Ectodermal cell (in vitro differentiated cells): ENCODE results near the gene FUBP3.
"Not testable (repeated sequence)": the region's sequence is repeated elsewhere in the genome, so short reads cannot be mapped to it uniquely, and the experiment has no call there.

Experiments
- H3K27ac ChIP-seq: 2 replicates; pipeline ENCODE4 v1.7.0; 2013; ENCODE audit warnings: mild to moderate bottlenecking, low read depth, low read length; ENCODE audit not compliant: insufficient read depth, poor library complexity, severe bottlenecking
- H3K27me3 ChIP-seq: 2 replicates; pipeline ENCODE4 v1.7.0; 2013; ENCODE audit warnings: mild to moderate bottlenecking, low read length; ENCODE audit not compliant: insufficient read depth, control insufficient read depth, poor library complexity, severe bottlenecking
- H3K36me3 ChIP-seq: one replicate; pipeline ENCODE4 v1.7.0; 2013; ENCODE audit warnings: low read length; ENCODE audit not compliant: control insufficient read depth, insufficient read depth
- H3K4me1 ChIP-seq: one replicate; pipeline ENCODE4 v1.7.0; 2013; ENCODE audit warnings: low read length; ENCODE audit not compliant: control insufficient read depth, insufficient read depth
- H3K4me3 ChIP-seq: 2 replicates; pipeline ENCODE4 v1.7.0; 2013; ENCODE audit warnings: low read depth, low read length, control low read depth; ENCODE audit not compliant: insufficient read depth
- H3K9me3 ChIP-seq: 2 replicates; pipeline ENCODE4 v1.7.0; 2013; ENCODE audit warnings: mild to moderate bottlenecking, low read length, moderate library complexity; ENCODE audit not compliant: control insufficient read depth
- WGBS, 2 experiments: methylation state at CpG; one replicate each; pipeline ENCODE4 v1.1.7; 2013; ENCODE audit warnings: missing lambda C conversion rate in 2 of 2; 5-methylcytosine and 5-hydroxymethylcytosine counted together

Gene FUBP3

GRCh38 chr9:130682421-130683121 is 103.2 kb downstream of the FUBP3 start:
- H3K9me3 ChIP-seq = no peaks in the 10 kb centered on the region
- H3K36me3 ChIP-seq = no peaks in the 10 kb centered on the region
- H3K27me3 ChIP-seq = peaks cover 52% of the 10 kb centered on the region
- H3K4me3 ChIP-seq = no peak overlapping the region
- WGBS, 2 experiments = 8 to 9% methylated on average over 19 of the region's 22 CpGs
- H3K4me1 ChIP-seq = peaks cover 5% of the 10 kb centered on the region
- no peak overlapping the region for H3K27ac ChIP-seq

GRCh38 chr9:130685104-130685503 is 105.7 kb downstream of the FUBP3 start:
- Histone ChIP-seq H3K9me3 (no peaks in the 10 kb centered on the region), H3K36me3 (no peaks in the 10 kb centered on the region)

GRCh38 chr9:130685945-130686344 is 106.6 kb downstream of the FUBP3 start:
- H3K27ac ChIP-seq, H3K9me3 ChIP-seq, H3K36me3 ChIP-seq, H3K4me1 ChIP-seq, H3K4me3 ChIP-seq: not testable (repeated sequence)
- peaks cover 19% of the 10 kb centered on the region for H3K27me3 ChIP-seq
- 93 to 96% methylated on average over 11 of the region's 11 CpGs for WGBS, 2 experiments

More at GRCh38 chr9:130685104-130685503, 105.7 kb downstream of the FUBP3 start:
- H3K27me3 ChIP-seq = peaks cover 27% of the 10 kb centered on the region
- H3K27ac ChIP-seq = no peak overlapping the region
- no peak overlapping the region for H3K4me3 ChIP-seq
- H3K4me1 ChIP-seq = peaks cover 5% of the 10 kb centered on the region

GRCh38 chr9:130687615-130688014 is 108.2 kb downstream of the FUBP3 start:
- Histone ChIP-seq H3K27ac (no peak overlapping the region), H3K9me3 (no peaks in the 10 kb centered on the region), H3K36me3 (no peaks in the 10 kb centered on the region), H3K4me1 (peaks cover 2% of the 10 kb centered on the region), H3K27me3 (peaks cover 5% of the 10 kb centered on the region), H3K4me3 (no peak overlapping the region)
- WGBS, 2 experiments = 91 to 94% methylated on average over 2 of the region's 2 CpGs
